Stomach (tissue), 4 donors: ENCODE measurements around the gene SLC8A2.

Experiments used
- EP300 ChIP-seq: sonication (generic); formaldehyde crosslinking; IDR thresholded peaks from one replicate; pipeline ENCODE4 v1.6.1; 2017; ENCODE audit warnings: antibody characterized with exemption
- POLR2AphosphoS5 ChIP-seq, 3 donors: sonication (generic); formaldehyde crosslinking; IDR thresholded peaks; one replicate each; pipeline ENCODE4 v1.6.1; 2016; ENCODE audit warnings: antibody characterized with exemption in 3 of 3

DNA sequence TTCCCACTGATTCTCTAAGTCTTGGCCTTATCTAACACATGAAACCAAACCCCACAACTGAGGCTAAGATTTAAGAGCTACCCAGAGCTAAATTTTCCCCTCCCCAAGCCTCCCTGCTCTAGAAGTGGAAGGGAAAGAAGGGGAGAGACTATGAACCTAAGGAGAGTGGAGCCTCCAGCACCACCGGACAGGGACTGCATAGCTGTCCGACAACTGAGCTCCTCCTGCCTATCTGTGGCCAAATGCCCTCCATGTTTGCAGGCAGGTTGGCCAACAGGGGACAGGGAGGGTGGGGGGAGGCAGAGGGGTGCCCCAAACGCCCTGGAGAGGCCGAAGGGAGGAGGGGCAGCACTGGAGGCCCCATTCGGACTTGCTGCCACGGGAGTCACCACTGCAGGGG is 49.1 kb upstream of the SLC8A2 start:
- TF ChIP-seq EP300 (no peak), POLR2AphosphoS5 (IDR thresholded peaks at IDR 0.05) (no peak)
